HG02840 (cell line): ENCODE measurements around the gene WNT10A.

Experiments used
- ATAC-seq: cut with Tn5 transposase; IDR thresholded peaks from one replicate; pipeline ENCODE4 v1.9.1; 2021; ENCODE audit warnings: mild to moderate bottlenecking, moderate library complexity, moderate number of reproducible peaks; ENCODE audit not compliant: unreplicated experiment, low FRiP score

The WNT10A gene

GRCh38 chr2:218856896-218857243 is 23.8 kb upstream of the WNT10A start:
- ATAC-seq: no peak

- no peak for ATAC-seq
Observed at GRCh38 chr2:218857371-218858137, 23.1 kb upstream of the WNT10A start.

- ATAC-seq: no peak
Observed at GRCh38 chr2:218858138-218858445, 22.6 kb upstream of the WNT10A start.

GRCh38 chr2:218858671-218859555 is 21.7 kb upstream of the WNT10A start:
- ATAC-seq: no peak

- no peak for ATAC-seq
Observed at GRCh38 chr2:218859556-218859987, 21.1 kb upstream of the WNT10A start, which contains the start of gene WNT6. TSS of gene WNT6 (plus strand) at chr2:218859805. CDS start at chr2:218860038, 233 bp downstream.

GRCh38 chr2:218859988-218860831 is 20.4 kb upstream of the WNT10A start:
- ATAC-seq: no peak

GRCh38 chr2:218860950-218861381 is 19.7 kb upstream of the WNT10A start:
- no peak for ATAC-seq

- no peak for ATAC-seq
Observed at GRCh38 chr2:218861645-218862318, 18.9 kb upstream of the WNT10A start.

GRCh38 chr2:218863021-218863520 is 17.6 kb upstream of the WNT10A start:
- ATAC-seq: no peak

GRCh38 chr2:218865396-218865795 is 15.3 kb upstream of the WNT10A start:
- no peak for ATAC-seq

- ATAC-seq: no peak
Observed at GRCh38 chr2:218865999-218866398, 14.7 kb upstream of the WNT10A start.

- ATAC-seq: no peak
Observed at GRCh38 chr2:218867900-218868299, 12.8 kb upstream of the WNT10A start.

GRCh38 chr2:218869064-218869463 is 11.6 kb upstream of the WNT10A start:
- ATAC-seq: no peak

GRCh38 chr2:218870984-218871344 is 9.7 kb upstream of the WNT10A start:
- no peak for ATAC-seq

GRCh38 chr2:218871345-218872302 is 9.0 kb upstream of the WNT10A start:
- ATAC-seq: no peak

GRCh38 chr2:218872645-218873358 is 7.8 kb upstream of the WNT10A start:
- ATAC-seq: no peak

GRCh38 chr2:218873359-218874194 is 7.1 kb upstream of the WNT10A start:
- ATAC-seq: no peak
